Dedifferentiated amniotic fluid mesenchymal stem cell (primary cell): ENCODE measurements around the gene DYNC2H1.

Source experiments
- DNase-seq: peaks from one replicate; pipeline ENCODE4 v3.0.0-alpha.2; 2016; ENCODE audit errors: extremely low spot score

The DYNC2H1 gene

GRCh38 chr11:103453915-103454709, 344.9 kb downstream of the DYNC2H1 start:
- DNase-seq, result no peak

GRCh38 chr11:103464420-103464819, 355.2 kb downstream of the DYNC2H1 start:
- DNase-seq, result no peak

DNA sequence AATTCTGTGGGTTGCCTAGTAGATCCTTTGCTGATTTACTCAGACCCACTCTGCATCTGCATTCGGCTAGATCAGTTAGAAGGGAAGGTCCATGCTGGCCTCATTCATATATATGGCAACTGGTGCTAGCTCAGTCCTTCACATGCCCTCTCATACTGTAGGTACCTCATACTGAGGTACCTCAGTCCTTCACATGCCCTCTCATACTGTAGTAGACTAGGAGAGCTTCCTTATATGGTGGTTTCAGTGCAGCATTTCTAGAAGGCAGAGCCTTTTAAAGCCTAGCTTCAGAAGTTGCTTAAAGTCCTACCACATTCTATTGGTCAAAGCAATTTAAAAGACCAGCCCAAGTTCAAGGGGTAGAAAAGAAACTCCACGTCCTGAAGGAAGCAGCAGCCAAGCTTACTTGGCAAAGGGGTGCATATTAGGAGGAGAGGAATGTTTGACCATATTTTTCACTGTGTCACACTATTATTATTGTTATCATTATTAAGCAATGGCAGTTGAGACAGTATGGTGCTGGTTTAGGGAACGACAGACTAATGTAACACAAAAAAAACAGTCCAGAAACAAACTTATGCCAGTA, 356.4 kb downstream of the DYNC2H1 start:
- no peak for DNase-seq

DNA sequence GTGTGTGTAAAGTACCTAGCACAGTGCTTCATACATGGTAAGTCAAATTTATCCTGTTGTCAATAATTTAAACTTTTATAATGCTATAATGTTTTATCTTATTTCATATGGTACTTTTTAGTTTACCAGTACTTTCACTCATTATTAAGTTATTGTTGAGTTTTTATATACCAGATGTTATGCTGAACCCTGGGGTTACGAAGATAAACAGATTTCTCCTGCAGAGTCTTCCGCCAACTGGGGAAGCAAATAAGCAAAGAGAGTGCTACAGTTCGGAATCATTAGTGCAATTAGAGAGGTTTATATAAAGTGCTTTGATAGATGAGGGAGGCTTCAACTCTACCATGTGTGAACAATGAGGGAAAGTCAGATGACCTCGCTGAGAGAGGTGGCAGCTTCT, 362.3 kb downstream of the DYNC2H1 start:
- no peak for DNase-seq

GRCh38 chr11:103476874-103477273, 367.6 kb downstream of the DYNC2H1 start:
- DNase-seq, result no peak

- no peak for DNase-seq
Observed at GRCh38 chr11:103480421-103480820, 371.2 kb downstream of the DYNC2H1 start.

DNA sequence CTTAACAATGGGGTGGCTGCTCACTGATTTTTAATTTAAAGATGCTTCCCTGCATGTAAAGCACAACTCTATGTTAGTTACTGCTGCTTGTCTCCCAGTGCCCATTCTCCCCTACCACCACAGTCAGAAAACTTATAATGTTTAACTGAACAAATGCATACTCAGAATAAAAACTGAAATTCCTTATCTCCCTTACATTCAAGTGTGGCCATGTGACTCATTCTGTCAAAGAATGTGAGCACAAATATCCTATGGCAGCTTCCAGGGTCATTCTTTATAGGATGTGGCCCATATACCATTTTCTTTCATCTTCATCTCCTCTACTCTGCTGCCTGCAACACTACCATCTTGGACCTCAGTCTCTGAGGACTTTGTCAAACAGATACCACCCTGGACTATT, 374.8 kb downstream of the DYNC2H1 start:
- DNase-seq, result no peak

DNA sequence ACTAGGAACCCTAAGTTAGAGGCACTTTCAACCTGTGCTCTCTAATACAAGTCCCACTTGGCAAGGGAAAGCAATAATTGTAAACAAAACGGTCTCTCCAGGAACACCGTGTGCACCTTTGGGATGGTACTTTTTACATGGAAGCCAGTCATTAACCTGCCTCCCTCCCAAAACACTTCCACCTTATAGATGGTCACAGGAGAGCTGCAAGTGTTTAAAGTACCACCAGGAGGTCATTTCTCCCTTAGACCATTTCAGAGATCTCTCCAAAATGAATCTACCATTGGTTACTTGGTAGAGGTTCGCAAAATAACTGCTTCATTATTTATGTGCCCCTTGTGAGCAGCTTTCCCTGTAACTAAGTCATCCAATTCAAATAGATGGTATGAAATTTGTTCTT, 375.3 kb downstream of the DYNC2H1 start:
- no peak for DNase-seq

DNA sequence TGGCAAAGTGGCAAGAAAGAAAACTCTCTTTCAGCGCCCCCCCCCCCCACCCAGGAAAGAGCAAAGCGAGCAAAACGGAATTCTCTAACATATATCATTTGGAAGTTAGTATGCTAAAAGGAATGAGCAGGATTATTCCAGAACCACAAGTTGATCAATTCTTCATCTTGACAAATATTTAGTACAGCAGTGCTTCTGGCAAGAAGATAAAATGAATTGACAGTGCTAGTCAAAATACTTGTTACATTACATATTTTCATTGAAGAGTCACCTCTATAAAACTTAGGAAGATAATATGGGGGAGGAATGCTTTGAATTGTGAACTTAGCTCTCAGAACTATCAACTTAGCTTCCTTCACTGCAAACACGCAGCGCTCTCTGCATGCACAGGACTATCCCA, 377.4 kb downstream of the DYNC2H1 start:
- DNase-seq, result no peak

DNA sequence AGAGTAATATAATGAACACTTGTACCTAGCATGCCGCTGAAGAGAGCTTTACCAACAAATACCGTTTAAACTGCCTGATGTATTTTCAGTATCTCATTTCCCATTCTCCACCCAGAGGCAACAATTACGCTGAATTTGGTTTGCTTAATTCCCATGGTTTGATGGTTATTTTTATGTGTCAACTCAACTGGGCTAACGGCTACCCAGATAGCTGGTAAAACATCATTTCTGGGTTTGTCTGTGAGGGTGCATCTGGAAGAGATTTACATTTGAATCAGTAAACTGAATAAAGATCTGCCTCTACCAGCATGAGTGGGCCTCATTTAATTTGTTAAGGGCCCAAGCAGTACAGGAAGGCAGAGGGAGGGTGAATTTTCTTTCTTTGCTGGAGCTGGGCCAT, 377.9 kb downstream of the DYNC2H1 start:
- no peak for DNase-seq

DNA sequence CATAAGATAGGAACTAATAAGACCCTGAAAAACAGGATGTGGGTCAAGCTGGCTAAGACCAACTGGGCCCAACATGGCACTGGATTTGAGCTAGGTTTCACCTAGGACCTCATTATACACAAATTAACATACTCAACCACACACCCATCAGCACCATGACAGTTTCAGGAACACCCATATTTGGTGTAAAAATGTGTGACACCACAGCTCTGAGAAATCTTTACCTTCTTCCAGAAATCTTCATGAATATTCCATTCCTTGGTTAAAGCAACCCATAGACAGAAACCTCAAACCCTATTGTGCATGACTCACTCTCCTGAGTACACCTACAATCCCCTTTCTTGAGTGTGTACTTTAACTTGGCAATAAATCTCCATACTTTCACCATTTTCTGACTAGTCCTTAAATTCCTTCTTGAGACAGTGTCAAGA, 378.8 kb downstream of the DYNC2H1 start:
- DNase-seq, result no peak

DNA sequence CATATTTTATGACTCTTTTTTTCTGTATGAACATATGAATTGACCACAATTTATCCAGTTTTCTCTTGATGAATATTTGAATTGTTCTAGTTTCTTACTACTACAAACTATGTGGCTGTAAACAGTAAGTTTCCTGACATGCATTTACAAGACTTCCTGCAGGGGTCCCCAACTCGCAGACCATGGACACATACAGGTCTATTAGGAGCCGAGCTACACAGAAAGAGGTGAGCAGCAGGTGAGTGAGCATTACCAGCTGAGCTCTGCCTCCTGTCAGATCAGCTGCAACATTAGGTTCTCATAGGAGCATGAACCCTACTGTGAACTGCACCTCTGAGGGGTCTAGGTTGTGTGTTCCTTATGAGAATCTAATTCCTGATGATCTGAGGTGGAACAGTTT, 379.4 kb downstream of the DYNC2H1 start:
- no peak for DNase-seq

DNA sequence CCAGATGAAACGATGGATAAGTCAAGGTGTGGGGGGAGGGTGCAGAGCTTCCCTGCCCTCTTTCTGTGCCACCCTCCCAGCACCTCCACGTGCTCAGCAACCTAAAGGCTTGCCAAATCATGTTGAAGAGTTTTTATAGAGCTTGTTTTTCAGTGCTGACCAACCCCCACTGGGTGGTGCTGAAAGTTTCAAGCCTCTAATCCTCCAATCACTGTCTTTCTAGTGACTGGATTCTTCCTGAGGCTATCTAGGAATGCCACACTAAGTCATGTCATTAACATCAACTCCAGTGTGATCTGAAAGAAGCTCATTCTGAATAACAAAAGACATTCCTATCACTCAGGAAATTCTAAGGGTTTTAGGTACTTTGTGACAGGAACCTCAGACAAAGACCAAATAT, 382.6 kb downstream of the DYNC2H1 start:
- DNase-seq, result no peak

GRCh38 chr11:103494491-103494890, 385.3 kb downstream of the DYNC2H1 start:
- no peak for DNase-seq

DNA sequence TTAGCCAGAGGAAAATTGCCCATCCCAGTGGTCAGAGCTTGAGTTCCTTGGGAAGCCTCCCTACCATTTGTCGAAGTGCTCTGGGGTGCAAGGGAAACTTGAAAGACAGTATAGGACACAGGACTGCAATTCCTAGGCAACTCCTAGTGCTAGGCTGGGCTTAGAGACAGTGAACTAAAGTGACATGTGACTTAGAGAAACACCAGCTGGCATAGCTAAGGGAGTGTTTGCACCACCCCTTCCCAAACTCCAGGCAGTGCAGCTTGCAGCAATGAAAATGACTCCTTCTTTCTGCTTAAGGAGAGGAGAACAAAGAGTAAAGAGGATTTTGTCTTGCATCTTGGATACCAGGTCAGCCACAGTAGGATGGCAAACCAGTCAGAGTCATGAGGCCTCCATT, 388.0 kb downstream of the DYNC2H1 start:
- DNase-seq, result no peak

DNA sequence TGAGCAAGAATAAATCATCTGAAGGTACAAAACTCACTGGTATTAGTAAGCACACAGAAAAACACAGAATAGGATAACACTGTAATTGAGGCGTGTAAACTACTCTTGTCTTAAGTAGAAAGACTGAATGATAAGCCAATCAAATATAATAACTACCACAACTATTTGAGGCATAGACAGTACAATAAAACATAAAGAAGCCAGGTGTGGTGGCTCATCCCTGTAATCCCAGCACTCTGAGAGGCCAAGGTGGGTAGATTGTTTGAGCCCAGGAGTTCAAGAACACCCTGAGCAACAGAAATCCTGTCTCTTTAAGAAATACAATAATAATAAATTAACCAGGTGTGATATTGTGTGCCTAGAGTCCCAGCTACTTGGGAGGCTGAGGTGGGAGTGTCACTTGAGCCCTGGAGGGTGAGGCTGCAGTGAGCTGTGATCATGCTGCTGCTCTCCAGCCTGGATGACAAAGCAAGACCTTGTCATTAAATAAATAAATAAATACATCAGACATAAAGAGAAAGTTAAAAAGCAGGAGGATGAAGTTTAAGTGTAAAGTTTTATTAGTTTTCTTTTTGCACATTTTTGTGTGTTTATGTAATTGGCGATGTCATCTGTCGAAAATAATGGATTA, 390.6 kb downstream of the DYNC2H1 start:
- DNase-seq, result no peak

GRCh38 chr11:103515283-103515682, 406.1 kb downstream of the DYNC2H1 start:
- no peak for DNase-seq

GRCh38 chr11:103520792-103521191, 411.6 kb downstream of the DYNC2H1 start:
- DNase-seq, result no peak

DNA sequence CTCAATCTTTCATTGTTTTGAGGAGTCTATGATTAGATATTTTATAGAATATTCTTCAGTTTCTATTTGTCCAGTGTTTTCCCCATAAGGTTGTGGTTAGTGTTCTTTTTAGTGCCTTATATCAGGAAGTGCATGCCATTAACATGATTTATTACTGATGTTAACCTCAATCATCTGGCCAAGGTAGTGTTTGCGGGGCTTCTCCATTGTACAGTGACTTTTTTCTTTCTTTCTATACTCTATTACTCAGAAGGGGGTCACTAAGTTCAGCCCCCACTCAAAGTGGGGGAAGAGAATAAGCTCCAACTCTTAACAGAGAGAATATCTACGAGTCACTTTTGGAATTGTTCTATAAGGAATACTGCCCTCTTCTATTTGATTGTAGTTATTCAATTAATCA, 415.8 kb downstream of the DYNC2H1 start:
- DNase-seq, result no peak

GRCh38 chr11:103528046-103528445, 418.8 kb downstream of the DYNC2H1 start:
- DNase-seq, result no peak

DNA sequence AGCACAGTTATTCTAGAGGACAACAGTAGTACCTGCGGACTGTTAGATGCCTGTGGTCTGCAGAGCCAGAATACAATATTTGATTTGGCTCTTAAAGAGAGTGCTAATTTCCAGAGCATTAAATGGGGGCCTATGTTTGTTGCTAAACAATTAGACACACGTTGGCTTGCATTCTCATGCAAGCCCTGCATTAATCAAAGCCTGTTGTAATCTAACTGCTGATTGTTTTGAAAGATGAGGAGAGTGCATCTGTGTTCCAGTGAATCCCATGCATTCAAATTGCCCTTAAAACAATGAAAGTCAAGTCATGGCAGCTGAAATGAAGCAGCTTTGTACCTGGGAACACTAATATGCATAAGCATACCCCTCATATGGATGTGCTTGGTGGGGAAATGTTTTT, 419.4 kb downstream of the DYNC2H1 start:
- no peak for DNase-seq

GRCh38 chr11:103529181-103529684, 420.0 kb downstream of the DYNC2H1 start:
- DNase-seq, result peak; percentile 30
